Measurements from ENCODE around the gene P2RX7. TPM values are rescaled to one million over a fixed set of nuclear protein-coding genes. Genes with fewer than 3 reads are reported as not detected.

P2RX7 gene
- total RNA-seq (2014; rRNA removed; shearing (Covaris generic)) = 1.9 and 3.8 TPM in 2 replicates

DNA sequence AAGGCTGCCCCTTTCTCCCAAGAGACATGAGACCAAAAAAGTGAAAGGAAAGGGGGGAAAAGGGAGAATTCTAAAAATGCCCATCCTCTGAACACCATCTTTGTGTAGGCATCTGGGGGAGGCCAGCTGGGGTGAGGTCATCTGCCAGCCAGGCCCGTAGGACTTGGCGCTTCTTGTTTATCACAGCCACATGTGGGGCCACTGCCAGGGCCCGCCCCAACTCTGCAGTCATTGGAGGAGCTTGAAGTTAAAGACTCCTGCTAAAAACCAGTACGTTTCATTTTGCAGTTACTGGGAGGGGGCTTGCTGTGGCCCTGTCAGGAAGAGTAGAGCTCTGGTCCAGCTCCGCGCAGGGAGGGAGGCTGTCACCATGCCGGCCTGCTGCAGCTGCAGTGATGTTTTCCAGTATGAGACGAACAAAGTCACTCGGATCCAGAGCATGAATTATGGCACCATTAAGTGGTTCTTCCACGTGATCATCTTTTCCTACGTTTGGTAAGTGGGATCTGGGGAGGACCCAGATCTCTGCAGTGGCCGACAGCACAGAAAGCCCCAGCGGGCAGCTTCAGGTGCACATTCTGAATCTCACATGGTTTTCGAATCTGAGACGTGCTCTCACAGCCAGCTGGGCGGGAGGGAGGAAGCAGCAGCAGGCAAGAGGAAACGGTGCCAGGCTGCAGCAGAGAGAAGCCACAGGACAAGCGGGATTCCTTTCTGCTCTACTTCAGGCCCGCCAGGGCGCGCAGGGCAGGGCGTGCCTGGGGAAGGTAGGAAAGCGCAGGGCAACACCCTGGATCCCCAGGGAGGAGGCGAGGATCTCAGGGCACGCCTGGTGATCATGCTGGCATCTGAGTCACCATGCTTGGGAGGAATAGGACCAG is at the start of gene P2RX7:
Gene P2RX7, plus strand, starts transcription at position 276 of the 881 bp plus-strand sequence. Its CDS starts 95 bp downstream, at position 371.
- DNase-seq (ENCODE audit: low spot score) = peak; percentile 84

GRCh38 chr12:121084229-121084628 is 48.4 kb upstream of the P2RX7 start:
- no peak for DNase-seq (ENCODE audit: low spot score)

- DNase-seq (ENCODE audit: low spot score) = no peak
Measured at GRCh38 chr12:121085069-121085468, 47.6 kb upstream of the P2RX7 start.

GRCh38 chr12:121085506-121086353 is 46.9 kb upstream of the P2RX7 start:
- no peak for DNase-seq (ENCODE audit: low spot score)

- no peak for DNase-seq (ENCODE audit: low spot score)
Measured at GRCh38 chr12:121086781-121087295, 45.8 kb upstream of the P2RX7 start.

DNA sequence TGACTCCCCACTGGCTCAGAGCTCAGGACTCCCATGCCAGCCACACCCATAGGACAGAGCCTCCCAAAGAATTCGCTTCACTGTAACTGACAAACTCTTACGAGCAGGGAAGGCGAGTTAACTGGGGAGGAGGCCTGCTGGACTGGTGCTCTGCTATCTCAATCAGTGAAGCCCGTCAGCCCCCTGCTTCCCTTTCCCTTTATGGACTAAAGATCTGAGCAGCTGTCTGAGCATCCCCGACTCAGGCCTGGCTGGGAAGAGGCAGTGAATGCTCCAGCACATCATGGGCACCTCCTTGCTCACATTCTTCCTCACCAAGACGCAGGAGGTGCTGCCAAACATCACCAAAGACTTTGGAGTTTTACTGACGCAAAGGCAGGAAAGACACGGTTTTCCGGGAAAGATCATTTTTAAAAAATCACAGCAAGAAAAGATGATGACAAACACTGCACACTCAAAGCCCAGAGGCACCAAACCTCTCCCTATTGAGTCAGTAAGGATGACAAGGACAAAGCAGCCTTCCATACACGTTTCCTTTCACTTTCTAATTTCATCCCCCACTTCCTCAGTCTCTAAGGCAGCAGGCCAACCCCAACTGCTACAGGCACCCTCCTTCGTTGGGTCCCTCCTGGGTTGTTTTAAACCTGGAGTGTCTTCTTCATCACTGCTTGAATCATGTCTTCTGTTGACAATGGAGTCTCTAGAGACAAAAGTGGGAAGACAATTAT is 45.0 kb upstream of the P2RX7 start:
- no peak for DNase-seq (ENCODE audit: low spot score)

GRCh38 chr12:121088195-121088585 is 44.5 kb upstream of the P2RX7 start:
- DNase-seq (ENCODE audit: low spot score) = no peak

- no peak for DNase-seq (ENCODE audit: low spot score)
Measured at GRCh38 chr12:121089031-121089812, 43.5 kb upstream of the P2RX7 start.

DNA sequence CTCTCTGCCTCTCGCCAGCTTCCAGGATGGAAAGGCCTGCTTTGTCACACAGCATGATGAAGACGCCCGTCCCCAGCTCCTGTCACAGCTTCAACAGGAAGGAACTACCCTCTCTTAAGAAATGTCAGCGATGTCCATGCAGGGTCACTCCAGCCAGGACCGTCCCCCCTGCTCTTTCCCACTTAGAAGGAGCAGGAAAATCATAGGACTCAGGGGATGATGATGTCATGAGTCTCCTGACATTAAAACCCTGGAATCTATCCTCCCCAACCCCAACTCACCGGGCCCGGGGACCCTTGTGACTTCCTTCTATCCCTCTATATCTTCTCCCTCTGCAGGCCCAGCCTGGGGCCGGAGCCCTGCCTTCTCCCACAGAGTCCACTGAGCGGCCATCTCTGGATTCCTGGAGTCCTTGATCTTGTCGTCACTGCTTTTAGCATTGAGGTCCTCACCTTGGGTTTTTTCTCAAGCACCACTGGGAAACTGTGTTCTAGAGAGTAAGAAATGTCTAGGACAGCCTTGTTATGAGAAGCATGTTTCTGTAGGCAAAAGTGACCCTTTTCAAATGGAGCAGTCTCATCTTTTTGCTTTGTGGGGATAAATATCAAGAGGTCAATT is 42.8 kb upstream of the P2RX7 start:
- no peak for DNase-seq (ENCODE audit: low spot score)

- no peak for DNase-seq (ENCODE audit: low spot score)
Measured at GRCh38 chr12:121090586-121091514, 41.8 kb upstream of the P2RX7 start.

DNA sequence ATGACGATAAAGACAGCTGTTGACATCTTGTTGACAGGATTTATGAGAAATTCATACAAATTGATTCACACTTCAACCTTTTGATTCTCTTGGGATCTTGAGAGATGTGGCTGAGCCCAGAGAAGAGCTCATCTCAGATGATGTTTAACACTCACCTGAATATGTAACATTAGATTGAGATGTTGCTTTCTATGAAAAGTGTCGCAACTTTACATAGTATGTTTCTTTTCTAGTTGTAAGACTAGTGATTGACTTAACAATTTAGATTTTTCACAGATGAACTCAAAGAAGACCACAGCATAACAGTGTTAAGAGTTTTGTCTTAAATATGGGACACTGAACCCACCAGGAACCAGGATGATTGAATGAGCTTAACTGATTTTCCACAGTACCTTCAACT is 40.6 kb upstream of the P2RX7 start:
- DNase-seq (ENCODE audit: low spot score) = no peak

DNA sequence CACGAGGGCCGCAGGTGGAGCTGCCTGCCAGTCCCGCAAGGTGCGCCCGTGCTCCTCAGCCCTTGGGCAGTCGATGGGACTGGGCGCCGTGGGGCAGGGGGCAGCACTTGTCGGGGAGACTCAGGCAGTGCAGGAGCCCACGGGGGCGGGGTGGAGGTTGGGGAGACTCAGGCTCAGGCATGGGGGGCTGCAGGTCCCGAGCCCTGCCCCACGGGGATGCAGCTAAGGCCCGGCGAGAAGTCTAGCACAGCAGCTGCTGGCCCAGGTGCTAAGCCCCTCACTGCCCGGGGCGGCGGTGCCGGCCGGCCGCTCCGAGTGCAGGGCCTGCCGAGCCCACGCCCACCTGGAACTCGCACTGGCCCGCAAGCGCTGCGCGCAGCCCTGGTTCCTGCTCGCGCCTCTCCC is 39.2 kb upstream of the P2RX7 start:
- no peak for DNase-seq (ENCODE audit: low spot score)

- peak; percentile 58 for DNase-seq (ENCODE audit: low spot score)
Measured at GRCh38 chr12:121095544-121096198, 37.0 kb upstream of the P2RX7 start.

- no peak for DNase-seq (ENCODE audit: low spot score)
Measured at GRCh38 chr12:121096199-121096798, 36.4 kb upstream of the P2RX7 start.

GRCh38 chr12:121099779-121100178 is 32.9 kb upstream of the P2RX7 start:
- no peak for DNase-seq (ENCODE audit: low spot score)

DNA sequence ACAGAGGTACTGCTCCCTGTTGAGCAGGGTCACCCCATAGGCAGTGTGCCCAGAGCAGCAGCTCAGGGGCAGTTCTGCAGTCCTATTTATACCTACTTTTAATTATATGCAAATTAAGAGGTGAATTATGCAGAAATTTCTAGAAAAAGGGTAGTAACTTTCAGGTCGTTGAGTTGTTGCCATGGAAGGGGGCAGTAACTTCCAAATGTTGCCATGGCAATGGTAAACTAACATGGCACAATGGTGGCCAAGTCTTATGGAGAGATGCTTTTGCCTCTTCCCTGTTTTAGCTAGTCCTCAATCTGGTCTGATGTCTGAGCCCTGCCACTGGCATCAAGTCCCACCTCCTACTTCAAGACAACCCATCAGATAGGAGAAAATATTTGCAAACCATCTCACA is 30.4 kb upstream of the P2RX7 start:
- DNase-seq (ENCODE audit: low spot score) = no peak

GRCh38 chr12:121107681-121108080 is 25.0 kb upstream of the P2RX7 start:
- peak; percentile 34 for DNase-seq (ENCODE audit: low spot score)

- no peak for DNase-seq (ENCODE audit: low spot score)
Measured at GRCh38 chr12:121108492-121108891, 24.2 kb upstream of the P2RX7 start.
